Ovary (tissue), 3 donors: ENCODE results near the gene RELA.

Source experiments
- EP300 ChIP-seq: sonication (generic); formaldehyde crosslinking; IDR thresholded peaks from one replicate; pipeline ENCODE4 v1.6.1; 2017; ENCODE audit warnings: antibody characterized with exemption
- POLR2A ChIP-seq: fragments of 450-650 bp; IDR thresholded peaks from one replicate; pipeline ENCODE4 v1.6.1; 2017; ENCODE audit warnings: antibody characterized with exemption, mild to moderate bottlenecking, moderate library complexity
- TF ChIP-seq, protein P1 (sequence below), 3 donors: fragments of 450-650 bp in 2 of 3; fragments of 200-600 bp in 1 of 3; IDR thresholded peaks; one replicate each; pipeline versions ENCODE4 v1.5.1 to v1.8.0; 2016 to 2022; ENCODE audit warnings: antibody characterized with exemption in 3 of 3, mild to moderate bottlenecking in 1 of 3
- donor health status: DM: no; HTN: no; CAD: no.

DNA sequence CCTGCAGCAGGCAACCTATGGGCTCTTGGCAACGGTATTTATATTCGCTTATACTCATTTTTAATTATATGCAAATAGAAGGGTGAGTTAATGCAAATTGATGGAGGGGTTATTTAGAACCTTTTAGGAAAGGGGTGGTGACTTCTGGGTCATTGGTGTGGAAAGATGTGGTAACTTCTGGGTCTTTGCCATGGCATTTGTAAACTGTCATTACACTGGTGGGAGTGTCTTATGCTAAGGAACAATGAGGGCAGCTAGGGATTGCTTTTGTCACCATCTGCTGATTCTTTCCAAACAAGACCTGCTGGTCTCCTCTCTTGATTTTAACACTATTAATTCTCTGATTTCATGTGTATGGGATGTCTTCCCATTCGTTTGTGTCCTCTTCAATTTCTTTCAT is 37.7 kb upstream of the RELA start:
- TF ChIP-seq POLR2A (no peak), EP300 (no peak)
- TF ChIP-seq, protein P1, sequence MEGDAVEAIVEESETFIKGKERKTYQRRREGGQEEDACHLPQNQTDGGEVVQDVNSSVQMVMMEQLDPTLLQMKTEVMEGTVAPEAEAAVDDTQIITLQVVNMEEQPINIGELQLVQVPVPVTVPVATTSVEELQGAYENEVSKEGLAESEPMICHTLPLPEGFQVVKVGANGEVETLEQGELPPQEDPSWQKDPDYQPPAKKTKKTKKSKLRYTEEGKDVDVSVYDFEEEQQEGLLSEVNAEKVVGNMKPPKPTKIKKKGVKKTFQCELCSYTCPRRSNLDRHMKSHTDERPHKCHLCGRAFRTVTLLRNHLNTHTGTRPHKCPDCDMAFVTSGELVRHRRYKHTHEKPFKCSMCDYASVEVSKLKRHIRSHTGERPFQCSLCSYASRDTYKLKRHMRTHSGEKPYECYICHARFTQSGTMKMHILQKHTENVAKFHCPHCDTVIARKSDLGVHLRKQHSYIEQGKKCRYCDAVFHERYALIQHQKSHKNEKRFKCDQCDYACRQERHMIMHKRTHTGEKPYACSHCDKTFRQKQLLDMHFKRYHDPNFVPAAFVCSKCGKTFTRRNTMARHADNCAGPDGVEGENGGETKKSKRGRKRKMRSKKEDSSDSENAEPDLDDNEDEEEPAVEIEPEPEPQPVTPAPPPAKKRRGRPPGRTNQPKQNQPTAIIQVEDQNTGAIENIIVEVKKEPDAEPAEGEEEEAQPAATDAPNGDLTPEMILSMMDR (IDR thresholded peaks at IDR 0.05), result no peak
